GM19324 (cell line): ENCODE measurements around the gene CASKIN2.

Experiments used
- ATAC-seq: cut with Tn5 transposase; IDR thresholded peaks from one replicate; pipeline ENCODE4 v1.9.1; 2021; ENCODE audit warnings: mild to moderate bottlenecking, moderate library complexity; ENCODE audit not compliant: unreplicated experiment, low FRiP score

CASKIN2 gene

DNA sequence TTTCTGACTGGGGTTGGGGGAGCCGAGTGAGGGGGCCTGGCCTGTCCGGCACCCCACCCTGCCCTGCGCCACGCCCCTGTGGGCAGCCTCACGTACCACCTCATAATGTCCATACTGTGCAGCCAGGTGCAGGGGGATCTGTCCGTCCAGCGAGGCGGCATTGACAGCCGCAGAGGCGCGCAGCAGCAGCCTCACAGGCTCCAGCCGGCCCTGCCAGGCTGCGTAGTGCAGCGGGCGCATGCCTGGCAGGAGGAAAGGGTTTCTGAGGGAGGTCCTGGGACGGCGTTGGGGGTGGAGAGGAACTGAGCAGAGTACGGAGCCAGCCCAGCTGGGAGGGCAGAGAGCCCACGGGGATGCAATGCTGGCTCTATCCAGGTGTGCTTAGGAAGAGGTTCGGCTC, 8.4 kb downstream of the CASKIN2 start:
- ATAC-seq, result no peak

DNA sequence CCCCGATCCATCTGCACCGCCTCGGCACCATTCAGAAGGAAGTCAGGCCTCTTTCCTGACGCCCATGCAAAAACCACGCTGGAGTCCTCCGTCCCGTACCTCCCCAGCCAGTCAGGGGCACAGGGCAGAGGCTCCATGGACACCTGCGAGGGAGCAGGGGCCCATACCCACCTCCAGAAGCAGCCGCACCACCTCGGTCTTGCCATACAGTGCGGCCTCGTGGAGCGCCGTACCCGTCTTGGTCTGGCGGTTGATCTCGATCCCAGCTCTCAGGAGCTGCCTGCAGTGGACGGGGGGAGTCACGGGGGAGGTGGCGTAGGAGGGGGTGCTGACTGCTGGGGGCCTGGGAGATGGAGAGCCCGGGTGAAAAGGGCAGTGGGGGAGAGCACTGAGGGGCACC, 9.2 kb downstream of the CASKIN2 start:
- no peak for ATAC-seq

GRCh38 chr17:75505640-75506039, 9.7 kb downstream of the CASKIN2 start:
- no peak for ATAC-seq

GRCh38 chr17:75505152-75505409, 10.3 kb downstream of the CASKIN2 start:
- no peak for ATAC-seq

- ATAC-seq, result no peak
These were observed 10.8 kb downstream of the CASKIN2 start for GRCh38 chr17:75504347-75505151.

- ATAC-seq, result no peak
These were observed 11.4 kb downstream of the CASKIN2 start for GRCh38 chr17:75503976-75504346.

DNA sequence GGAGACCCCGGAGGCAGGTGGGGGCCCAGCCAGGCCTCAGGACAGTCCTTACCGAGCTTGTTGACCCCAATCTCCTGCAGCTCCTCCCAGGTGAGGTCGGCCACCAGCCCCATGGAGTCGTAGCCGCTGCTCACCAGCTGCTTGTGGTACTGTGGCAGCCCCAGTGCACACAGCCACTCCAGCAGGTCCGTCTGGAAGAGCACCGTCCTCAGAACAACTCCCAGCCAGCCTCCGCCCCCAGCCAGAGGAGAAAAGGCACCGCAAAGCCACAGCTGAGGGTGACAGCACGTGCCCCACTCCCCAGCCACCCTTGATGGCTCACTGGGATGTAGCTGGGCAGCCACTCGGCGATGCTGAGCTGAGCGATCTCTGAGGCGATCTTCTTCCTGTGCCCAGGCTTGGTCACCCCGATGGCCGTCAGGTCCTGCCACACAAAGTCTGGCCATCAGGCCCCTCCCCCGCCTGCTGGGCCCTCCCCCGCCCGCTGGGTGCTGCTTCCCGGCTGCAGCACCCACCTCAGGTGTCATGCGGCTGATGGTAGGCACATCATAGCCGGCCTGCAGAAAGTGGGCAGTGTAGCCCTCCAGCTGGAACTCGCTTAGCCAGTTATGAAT, 11.9 kb downstream of the CASKIN2 start:
- no peak for ATAC-seq

DNA sequence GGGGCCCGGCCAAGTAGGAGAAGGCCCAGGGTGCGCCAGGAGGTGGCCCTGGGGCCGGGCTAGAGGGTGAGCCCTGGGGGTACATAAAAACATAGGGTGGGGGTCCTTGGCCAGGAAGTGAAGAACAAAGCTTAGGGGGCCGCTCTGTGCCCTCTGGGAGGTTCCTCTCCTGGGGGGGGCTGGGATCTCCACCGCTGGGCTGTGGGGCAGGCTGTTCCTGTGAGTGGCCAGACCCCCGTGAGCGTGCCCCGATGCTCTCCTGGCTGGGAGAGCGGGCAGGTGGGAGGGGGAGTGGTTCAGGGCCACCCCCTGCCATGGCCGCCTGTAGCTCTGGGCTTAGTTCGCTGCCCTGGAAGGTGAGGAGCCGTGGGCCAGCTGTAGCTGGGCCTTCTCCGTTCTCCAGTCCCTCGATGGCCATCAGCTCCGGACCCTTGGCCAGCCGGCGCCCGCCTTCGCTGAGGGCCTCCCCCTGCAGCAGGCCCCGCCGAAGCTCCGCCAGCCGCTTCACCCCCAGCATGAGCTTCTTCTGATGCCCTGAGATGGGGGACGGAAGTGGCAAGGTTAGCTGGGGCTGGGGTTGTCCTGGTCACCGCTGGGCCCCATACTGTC, 12.5 kb downstream of the CASKIN2 start:
- ATAC-seq, result no peak

- ATAC-seq, result no peak
These were observed 13.1 kb downstream of the CASKIN2 start for GRCh38 chr17:75502072-75502720.

GRCh38 chr17:75501378-75502071, 13.8 kb downstream of the CASKIN2 start:
- ATAC-seq, result no peak

- ATAC-seq, result no peak
These were observed 14.7 kb downstream of the CASKIN2 start for GRCh38 chr17:75500419-75501216.

DNA sequence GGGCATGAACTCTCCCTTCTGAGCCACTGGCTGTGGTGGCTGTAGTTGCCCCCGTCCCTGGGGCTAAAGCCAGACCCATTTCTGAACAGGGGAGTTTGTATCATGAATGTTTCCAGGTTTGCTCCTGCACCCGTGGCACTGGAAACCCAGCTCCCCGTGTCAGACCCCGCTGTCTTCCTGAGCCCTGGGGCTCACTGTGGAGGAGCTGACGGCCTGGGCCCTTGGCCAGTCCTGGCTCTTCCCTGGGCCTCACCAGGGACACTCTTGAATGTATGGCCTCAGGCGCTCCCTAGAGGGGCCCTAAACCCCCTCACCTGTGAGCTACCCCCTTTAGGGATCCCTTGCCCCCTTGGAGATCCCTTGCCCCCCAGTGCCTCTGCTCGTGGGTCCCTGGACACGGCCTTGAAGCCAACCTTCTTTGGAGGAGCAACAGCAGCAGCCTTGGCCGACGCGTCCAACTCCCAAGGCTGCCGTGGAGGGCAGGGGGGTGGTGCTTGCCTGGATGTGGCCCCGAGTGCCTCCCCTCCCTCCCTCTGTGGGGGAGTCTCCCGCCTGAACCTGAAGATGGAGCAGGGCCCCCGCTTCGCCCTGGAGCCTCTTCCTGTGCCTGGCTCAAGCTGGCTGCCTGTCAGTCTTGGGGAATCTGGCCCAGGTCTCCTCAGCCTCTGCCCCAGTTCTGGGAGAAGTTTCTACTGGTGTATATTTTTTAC, 15.9 kb downstream of the CASKIN2 start:
- no peak for ATAC-seq

DNA sequence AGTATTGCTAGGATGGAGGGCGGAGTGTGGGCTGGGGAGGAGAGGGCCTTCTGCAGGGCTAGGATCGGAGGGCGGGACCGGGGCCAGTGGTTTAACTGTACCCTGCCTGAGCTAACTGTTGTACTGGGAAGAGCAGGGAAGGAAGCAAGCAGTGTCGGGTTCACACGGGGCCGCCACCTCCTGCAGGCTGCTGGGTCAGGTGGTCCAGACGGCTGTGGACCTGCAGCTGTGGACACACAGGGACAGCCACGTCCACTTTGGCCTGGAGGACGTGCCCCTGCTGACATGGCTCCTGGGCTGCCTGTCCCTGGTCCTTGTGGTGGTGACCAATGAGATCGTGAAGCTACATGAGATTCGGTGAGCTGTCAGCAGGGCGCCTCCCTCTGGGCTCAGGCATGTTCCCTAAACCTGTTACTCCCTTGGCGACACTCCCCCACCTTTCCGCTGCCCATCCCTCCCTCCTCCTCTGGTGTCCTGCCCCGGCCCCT, 16.6 kb downstream of the CASKIN2 start:
- no peak for ATAC-seq

DNA sequence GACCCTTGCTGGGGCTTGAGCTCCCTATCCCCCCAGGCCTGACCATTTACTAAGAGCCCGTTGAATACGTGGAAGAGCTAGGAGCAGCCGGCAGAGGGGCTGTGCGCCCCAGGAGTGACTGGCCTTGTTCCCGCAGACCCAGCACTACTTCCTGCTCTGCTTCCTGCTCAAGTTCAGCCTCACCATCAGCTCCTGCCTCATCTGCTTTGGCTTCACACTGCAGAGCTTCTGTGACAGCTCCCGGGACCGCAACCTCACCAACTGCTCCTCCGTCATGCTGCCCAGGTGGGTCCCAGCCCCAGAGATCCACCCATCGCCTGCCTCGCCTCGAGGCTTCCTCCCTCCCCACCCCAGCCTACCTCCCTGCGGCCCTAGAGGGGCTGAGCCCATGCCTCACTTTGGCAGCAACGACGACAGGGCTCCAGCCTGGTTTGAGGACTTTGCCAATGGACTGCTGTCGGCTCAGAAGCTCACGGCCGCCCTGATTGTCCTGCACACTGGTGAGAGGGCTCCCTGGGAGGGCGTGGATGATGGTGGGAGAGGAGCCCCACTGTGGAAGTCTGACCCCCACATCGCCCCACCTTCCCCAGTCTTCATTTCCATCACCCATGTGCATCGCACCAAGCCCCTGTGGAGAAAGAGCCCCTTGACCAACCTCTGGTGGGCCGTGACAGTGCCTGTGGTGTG, 17.2 kb downstream of the CASKIN2 start:
- no peak for ATAC-seq

GRCh38 chr17:75496005-75496404, 19.3 kb downstream of the CASKIN2 start:
- no peak for ATAC-seq

DNA sequence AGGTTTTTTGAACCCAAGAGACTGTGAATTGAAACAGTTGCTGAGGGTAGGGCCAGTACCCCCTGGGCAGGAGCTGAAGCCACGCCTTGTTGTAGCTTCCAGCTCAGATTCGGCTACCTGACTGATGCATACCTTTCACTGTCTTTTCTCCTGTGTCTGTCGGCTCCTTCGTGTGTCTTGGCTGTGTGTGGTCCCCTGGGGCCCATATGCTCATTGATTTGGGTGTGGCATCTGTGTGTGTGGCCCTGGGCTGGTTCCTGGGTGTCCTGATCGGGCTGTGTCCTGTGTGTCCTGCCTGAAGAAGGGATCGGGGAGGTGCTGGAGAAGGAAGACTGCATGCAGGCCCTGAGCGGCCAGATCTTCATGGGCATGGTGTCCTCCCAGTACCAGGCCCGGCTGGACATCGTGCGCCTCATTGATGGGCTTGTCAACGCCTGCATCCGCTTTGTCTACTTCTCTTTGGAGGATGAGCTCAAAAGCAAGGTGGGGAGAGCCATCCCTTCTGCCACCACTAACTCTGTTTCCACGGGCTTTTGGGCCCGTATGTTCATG, 20.9 kb downstream of the CASKIN2 start:
- no peak for ATAC-seq

- no peak for ATAC-seq
These were observed 21.7 kb downstream of the CASKIN2 start for GRCh38 chr17:75493476-75494129.

DNA sequence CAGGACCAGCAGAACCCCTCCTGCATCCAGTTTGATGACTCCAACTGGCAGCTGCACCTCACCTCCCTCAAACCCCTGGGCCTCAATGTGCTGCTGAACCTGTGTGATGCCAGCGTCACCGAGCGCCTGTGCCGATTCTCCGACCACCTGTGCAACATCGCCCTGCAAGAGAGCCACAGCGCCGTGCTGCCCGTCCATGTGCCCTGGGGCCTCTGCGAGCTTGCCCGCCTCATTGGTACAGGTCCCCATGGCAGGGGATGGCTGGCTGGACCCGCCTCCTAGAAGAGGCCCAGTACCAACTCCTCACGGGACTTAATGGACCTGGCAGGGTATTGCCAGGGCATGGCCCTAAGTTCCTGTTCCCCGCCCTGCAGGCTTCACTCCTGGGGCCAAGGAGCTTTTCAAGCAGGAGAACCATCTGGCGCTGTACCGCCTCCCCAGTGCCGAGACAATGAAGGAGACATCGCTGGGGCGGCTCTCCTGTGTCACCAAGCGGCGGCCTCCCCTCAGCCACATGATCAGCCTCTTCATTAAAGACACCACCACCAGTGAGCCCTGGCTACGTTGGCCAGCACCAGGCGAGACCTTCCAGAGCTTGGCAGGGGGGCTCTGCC, 22.7 kb downstream of the CASKIN2 start:
- ATAC-seq, result no peak
